Muscle layer of duodenum (tissue), 2 donors: ENCODE data around the gene KHDC3L.

Experiments
- H3K27ac ChIP-seq: one replicate; pipeline ENCODE4 v1.7.0; 2013; ENCODE audit warnings: mild to moderate bottlenecking, low read length
- H3K27me3 ChIP-seq: one replicate; pipeline ENCODE4 v1.7.0; 2013; ENCODE audit warnings: low read depth, mild to moderate bottlenecking, control low read depth, low read length
- H3K36me3 ChIP-seq, 2 donors: one replicate each; pipeline ENCODE4 v1.7.0; 2013; ENCODE audit warnings: low read length in 2 of 2, control low read depth in 1 of 2, mild to moderate bottlenecking in 1 of 2; ENCODE audit not compliant: insufficient read depth in 2 of 2, control insufficient read depth in 1 of 2
- H3K4me1 ChIP-seq, 2 donors: one replicate each; pipeline ENCODE4 v1.7.0; 2013; ENCODE audit warnings: low read length in 2 of 2, mild to moderate bottlenecking in 2 of 2, control low read depth in 1 of 2, moderate library complexity in 1 of 2; ENCODE audit not compliant: insufficient read depth in 2 of 2, control insufficient read depth in 1 of 2
- H3K4me3 ChIP-seq, 2 donors: one replicate each; pipeline ENCODE4 v1.7.0; 2013; ENCODE audit warnings: low read length in 2 of 2, low read depth in 1 of 2, mild to moderate bottlenecking in 1 of 2
- H3K9me3 ChIP-seq, 2 donors: one replicate each; pipeline ENCODE4 v1.7.0; 2013; ENCODE audit warnings: low read length in 2 of 2, control low read depth in 1 of 2, mild to moderate bottlenecking in 1 of 2; ENCODE audit not compliant: control insufficient read depth in 1 of 2
- donor health status: healthy.

Gene KHDC3L

DNA sequence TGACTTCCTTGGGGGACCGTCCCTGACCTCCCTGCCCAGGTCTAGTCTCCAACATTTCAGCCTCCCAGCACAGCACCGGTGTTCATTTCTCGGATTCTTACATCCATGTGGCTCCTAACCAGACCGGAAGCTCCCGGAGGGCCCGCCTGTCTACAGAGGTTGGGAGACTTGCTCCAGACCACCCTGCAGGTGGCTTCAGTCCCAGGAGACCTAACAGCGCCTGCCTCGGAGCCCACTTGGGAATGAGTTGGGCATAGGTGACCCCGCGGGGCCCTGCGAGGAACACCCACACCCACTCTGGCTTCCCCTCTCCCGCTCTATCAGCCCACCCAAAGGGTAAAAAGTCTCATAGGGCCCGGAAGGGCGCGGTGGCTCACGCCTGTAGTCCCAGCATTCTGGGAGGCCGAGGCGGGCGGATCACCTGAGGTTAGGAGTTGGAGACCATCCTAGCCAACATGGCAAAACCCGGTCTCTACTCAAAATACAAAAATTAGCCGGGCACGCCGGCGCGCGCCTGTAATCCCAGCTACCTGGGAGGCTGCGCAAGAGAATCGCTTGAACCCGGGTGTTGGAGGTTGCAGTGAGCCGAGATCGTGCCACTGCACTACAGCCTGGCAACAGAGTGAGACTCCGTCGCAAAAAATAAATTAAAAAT is 13.8 kb upstream of the KHDC3L start:
- H3K27ac ChIP-seq: no peak overlapping the region
- H3K27me3 ChIP-seq: no peaks in the 10 kb centered on the region
- no peak overlapping the region for H3K4me3 ChIP-seq
- H3K4me1 ChIP-seq: no peaks in the 10 kb centered on the region
- H3K36me3 ChIP-seq: no peaks in the 10 kb centered on the region
- H3K9me3 ChIP-seq: no peaks in the 10 kb centered on the region

GRCh38 chr6:73349311-73349710 is 13.1 kb upstream of the KHDC3L start:
- H3K27ac ChIP-seq: no peak overlapping the region
- H3K4me1 ChIP-seq: no peaks in the 10 kb centered on the region
- H3K27me3 ChIP-seq: no peaks in the 10 kb centered on the region
- H3K9me3 ChIP-seq: no peaks in the 10 kb centered on the region
- H3K4me3 ChIP-seq: no peak overlapping the region
- H3K36me3 ChIP-seq: no peaks in the 10 kb centered on the region

GRCh38 chr6:73353636-73354593 is 8.5 kb upstream of the KHDC3L start, which contains the start of gene DPPA5:
Gene DPPA5, minus strand, starts transcription at chr6:73354276. Its CDS starts 51 bp downstream, at chr6:73354225.
- no peaks in the 10 kb centered on the region for H3K36me3 ChIP-seq
- no peaks in the 10 kb centered on the region for H3K4me1 ChIP-seq
- H3K27me3 ChIP-seq: no peaks in the 10 kb centered on the region
- H3K4me3 ChIP-seq: no peak within 1 kb of the TSS
- H3K27ac ChIP-seq: no peak within 1 kb of the TSS
- H3K9me3 ChIP-seq: no peaks in the 10 kb centered on the region

- Histone ChIP-seq H3K4me1 (no peaks in the 10 kb centered on the region), H3K27ac (no peak overlapping the region), H3K36me3 (no peaks in the 10 kb centered on the region), H3K27me3 (no peaks in the 10 kb centered on the region), H3K9me3 (no peaks in the 10 kb centered on the region), H3K4me3 (no peak overlapping the region)
These were observed 545 bp downstream of the KHDC3L start for GRCh38 chr6:73362869-73363536.

- Histone ChIP-seq H3K36me3 (no peaks in the 10 kb centered on the region), H3K27me3 (no peaks in the 10 kb centered on the region), H3K4me1 (no peaks in the 10 kb centered on the region), H3K27ac (no peak overlapping the region), H3K4me3 (no peak overlapping the region), H3K9me3 (no peaks in the 10 kb centered on the region)
These were observed 1.0 kb downstream of the KHDC3L start for GRCh38 chr6:73363537-73363875.

DNA sequence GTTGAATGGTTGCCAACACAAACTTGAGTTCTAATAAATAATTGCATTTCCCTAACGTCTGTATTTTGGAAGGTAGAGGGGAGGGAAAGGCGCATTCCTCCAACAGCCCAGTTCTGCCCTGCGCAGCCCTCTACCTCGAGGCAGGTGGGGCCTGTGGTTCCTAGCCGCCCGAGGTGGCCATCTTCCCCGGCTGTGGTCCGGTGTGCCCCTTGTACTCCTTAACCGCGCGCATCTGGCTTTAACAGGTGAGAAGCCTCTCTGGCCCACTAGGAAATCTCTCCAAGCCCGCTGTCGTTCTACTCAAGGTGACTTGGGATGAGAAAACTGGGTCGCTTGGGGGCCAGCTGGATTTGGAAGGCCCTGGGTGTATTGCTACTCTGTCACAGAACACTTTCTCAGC is 1.7 kb downstream of the KHDC3L start:
- Histone ChIP-seq H3K27me3 (no peaks in the 10 kb centered on the region), H3K36me3 (no peaks in the 10 kb centered on the region), H3K9me3 (no peaks in the 10 kb centered on the region), H3K27ac (no peak overlapping the region), H3K4me3 (no peak overlapping the region), H3K4me1 (no peaks in the 10 kb centered on the region)

DNA sequence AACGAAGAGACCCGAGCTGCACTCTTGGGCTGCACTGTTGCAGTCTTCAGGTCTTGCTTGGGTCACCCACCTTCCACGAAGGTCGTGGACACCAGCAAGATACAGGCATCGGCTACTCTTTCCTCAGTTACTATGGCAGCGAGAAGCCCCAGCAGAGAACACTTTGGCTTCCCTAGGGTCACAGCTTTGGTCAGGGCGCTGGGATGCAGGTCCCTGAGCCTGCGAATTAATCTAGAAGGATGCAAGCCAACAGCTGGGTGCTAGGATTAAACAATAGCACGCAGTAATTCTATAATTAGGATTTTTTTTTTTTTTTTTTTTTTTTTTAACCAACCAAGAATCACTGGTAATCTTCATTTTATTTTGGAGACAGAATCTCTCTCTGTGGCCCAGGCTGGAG is 2.1 kb downstream of the KHDC3L start:
- Histone ChIP-seq H3K4me3 (no peak overlapping the region), H3K27me3 (no peaks in the 10 kb centered on the region), H3K9me3 (no peaks in the 10 kb centered on the region), H3K36me3 (no peaks in the 10 kb centered on the region), H3K4me1 (no peaks in the 10 kb centered on the region), H3K27ac (no peak overlapping the region)

GRCh38 chr6:73367761-73368355 is 5.4 kb downstream of the KHDC3L start:
- Histone ChIP-seq H3K27ac (no peak overlapping the region), H3K4me1 (no peaks in the 10 kb centered on the region), H3K36me3 (no peaks in the 10 kb centered on the region), H3K9me3 (peaks cover 0 to 10% of the 10 kb centered on the region in 2 donors), H3K4me3 (no peak overlapping the region), H3K27me3 (no peaks in the 10 kb centered on the region)

DNA sequence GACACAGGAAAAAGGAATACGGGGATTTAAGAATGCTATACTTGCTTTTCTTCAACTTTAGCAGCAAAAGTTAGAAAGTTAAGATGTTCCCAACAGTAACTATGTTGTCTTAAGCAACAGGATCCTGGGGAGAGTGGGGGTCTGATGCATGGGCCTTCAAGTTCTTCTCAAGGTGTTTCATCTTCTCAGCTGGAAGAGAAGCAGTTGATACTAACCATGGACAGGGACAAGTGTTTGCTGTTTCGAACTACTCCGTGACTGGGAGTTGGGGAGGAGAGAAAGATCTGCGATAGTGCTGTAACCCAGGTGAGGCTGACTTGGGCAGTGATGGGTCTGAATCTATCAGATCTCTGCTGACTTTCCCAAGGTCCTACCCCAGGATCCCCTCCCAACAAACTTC is 6.2 kb downstream of the KHDC3L start:
- Histone ChIP-seq H3K4me3 (no peak overlapping the region), H3K9me3 (peaks cover 0 to 10% of the 10 kb centered on the region in 2 donors), H3K36me3 (no peaks in the 10 kb centered on the region), H3K27me3 (no peaks in the 10 kb centered on the region), H3K4me1 (no peaks in the 10 kb centered on the region), H3K27ac (no peak overlapping the region)

DNA sequence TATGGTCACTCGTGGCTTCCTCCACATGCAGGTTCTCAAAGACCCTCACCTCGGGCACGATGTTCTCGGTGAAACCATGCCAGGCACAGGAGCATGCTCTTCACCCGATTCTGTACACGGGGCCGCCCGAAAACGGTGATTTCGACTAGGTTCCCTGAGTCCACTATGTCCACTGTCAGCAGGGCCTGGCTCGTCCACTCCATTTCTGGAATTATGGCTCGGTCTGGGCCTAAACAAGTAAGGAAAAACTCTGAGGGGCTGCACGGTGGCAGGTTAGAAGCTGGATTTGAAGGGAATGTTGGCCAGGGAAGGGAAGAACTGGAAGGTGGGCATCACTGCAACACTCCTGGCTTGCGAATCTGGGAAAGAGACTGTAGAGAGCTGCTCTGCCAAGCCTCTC is 6.7 kb downstream of the KHDC3L start:
- H3K4me1 ChIP-seq: no peaks in the 10 kb centered on the region
- no peaks in the 10 kb centered on the region for H3K27me3 ChIP-seq
- no peak overlapping the region for H3K27ac ChIP-seq
- H3K4me3 ChIP-seq: no peak overlapping the region
- H3K36me3 ChIP-seq: no peaks in the 10 kb centered on the region
- H3K9me3 ChIP-seq: peaks cover 0 to 10% of the 10 kb centered on the region in 2 donors

DNA sequence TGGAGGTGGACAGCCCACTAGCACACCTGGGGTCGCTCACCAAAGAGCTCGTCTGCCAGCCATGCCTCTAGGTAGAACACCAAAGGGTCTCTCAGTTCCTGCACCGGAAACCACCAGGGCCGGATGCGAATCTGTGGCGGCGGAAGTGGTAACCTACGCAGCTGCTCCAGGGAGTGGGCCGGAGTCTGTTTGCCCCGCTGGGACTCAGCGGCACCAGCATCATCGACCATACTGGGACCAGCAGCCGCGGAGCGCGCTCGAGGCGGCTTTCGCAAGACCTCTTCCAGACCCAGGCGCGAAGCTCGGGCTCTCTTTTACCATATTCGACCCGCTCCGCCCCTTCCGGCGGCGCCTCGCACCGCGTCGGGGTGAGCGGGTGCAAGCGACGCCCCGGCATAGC is 7.1 kb downstream of the KHDC3L start, which contains the start of gene OOEP:
OOEP (minus strand) TSS at position 335 of the 400 bp plus-strand sequence; CDS start at position 230, 105 bp downstream.
- Histone ChIP-seq H3K4me3 (no peak within 1 kb of the TSS), H3K36me3 (no peaks in the 10 kb centered on the region), H3K27ac (no peak within 1 kb of the TSS), H3K4me1 (no peaks in the 10 kb centered on the region), H3K27me3 (no peaks in the 10 kb centered on the region), H3K9me3 (peaks cover 0 to 10% of the 10 kb centered on the region in 2 donors)
